Peyer's patch (tissue), 4 donors: ENCODE measurements around the gene REC8.

Experiments used
- POLR2A ChIP-seq, 2 donors: fragments of 450-650 bp; IDR thresholded peaks; one replicate each; pipeline ENCODE4 v1.5.1; 2017; ENCODE audit warnings: antibody characterized with exemption in 2 of 2, mild to moderate bottlenecking in 2 of 2, moderate library complexity in 2 of 2
- TF ChIP-seq, protein P1 (sequence below), 6 experiments: fragments of 450-650 bp in 4 of 6; fragments of 200-600 bp in 2 of 6; sonication (generic) in 1 of 6; IDR thresholded peaks; one replicate each; pipeline ENCODE4 v1.5.1; 2017 to 2019; ENCODE audit warnings: antibody characterized with exemption in 6 of 6, mild to moderate bottlenecking in 3 of 6, moderate library complexity in 1 of 6

DNA sequence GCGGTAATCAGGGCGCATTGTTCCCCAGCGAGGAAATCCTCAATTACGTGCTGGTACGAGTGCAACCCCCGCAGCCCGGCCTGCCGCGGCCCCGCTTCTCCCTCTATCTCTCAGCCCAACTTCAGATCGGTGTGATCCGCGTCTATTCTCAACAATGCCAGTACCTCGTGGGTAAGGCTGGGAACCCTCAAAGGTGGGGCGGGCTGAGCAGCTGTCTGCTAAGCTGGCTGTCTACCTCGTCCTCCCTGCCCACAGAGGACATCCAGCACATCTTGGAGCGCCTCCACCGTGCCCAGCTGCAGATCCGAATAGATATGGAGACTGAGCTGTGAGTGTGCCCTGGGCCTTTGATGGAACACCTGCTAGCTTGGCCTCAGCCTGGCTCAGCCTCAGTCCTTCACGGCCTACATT is 996 bp downstream of the REC8 start:
- TF ChIP-seq, protein P1, sequence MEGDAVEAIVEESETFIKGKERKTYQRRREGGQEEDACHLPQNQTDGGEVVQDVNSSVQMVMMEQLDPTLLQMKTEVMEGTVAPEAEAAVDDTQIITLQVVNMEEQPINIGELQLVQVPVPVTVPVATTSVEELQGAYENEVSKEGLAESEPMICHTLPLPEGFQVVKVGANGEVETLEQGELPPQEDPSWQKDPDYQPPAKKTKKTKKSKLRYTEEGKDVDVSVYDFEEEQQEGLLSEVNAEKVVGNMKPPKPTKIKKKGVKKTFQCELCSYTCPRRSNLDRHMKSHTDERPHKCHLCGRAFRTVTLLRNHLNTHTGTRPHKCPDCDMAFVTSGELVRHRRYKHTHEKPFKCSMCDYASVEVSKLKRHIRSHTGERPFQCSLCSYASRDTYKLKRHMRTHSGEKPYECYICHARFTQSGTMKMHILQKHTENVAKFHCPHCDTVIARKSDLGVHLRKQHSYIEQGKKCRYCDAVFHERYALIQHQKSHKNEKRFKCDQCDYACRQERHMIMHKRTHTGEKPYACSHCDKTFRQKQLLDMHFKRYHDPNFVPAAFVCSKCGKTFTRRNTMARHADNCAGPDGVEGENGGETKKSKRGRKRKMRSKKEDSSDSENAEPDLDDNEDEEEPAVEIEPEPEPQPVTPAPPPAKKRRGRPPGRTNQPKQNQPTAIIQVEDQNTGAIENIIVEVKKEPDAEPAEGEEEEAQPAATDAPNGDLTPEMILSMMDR (IDR thresholded peaks at IDR 0.05), result no peak
- TF ChIP-seq POLR2A (IDR thresholded peaks at IDR 0.05), result no peak
